ENCODE data around the gene SNX18. TPM values are rescaled to one million over a fixed set of nuclear protein-coding genes. Genes with fewer than 3 reads are reported as not detected.
A peak's percentile ranks its signal among the peaks of the same experiment; 100 is the strongest.

SNX18 gene
- total RNA-seq, 1 donor from 2014 or later, result 63.1 TPM

DNA sequence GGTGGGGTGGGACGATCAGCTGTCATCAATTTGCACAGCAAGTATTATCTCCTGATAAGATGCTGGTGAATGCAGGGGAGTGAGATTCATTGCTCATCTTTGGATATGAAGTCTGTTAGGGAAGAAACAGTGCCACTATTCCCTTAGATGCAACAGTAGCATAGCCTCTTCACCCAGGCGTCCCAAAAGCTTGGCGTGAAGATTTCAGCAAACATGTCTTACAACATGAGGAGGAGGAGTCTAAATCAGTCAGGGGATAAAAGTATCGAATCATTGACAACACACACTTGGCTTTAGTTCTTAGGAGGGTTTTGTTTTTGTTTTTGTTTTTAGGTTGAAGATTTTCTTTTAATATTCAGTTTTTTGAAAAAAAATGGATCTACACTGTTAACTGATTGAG is 26.5 kb downstream of the SNX18 start:
- peaks cover 24% of the 10 kb centered on the region for H3K4me1 ChIP-seq
- no peak for DNase-seq (ENCODE audit: extremely low spot score in 2 of 2)
- TF ChIP-seq, protein P1, sequence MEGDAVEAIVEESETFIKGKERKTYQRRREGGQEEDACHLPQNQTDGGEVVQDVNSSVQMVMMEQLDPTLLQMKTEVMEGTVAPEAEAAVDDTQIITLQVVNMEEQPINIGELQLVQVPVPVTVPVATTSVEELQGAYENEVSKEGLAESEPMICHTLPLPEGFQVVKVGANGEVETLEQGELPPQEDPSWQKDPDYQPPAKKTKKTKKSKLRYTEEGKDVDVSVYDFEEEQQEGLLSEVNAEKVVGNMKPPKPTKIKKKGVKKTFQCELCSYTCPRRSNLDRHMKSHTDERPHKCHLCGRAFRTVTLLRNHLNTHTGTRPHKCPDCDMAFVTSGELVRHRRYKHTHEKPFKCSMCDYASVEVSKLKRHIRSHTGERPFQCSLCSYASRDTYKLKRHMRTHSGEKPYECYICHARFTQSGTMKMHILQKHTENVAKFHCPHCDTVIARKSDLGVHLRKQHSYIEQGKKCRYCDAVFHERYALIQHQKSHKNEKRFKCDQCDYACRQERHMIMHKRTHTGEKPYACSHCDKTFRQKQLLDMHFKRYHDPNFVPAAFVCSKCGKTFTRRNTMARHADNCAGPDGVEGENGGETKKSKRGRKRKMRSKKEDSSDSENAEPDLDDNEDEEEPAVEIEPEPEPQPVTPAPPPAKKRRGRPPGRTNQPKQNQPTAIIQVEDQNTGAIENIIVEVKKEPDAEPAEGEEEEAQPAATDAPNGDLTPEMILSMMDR (IDR thresholded peaks at IDR 0.05), result no peak
- no peak for TF ChIP-seq POLR2A (IDR thresholded peaks at IDR 0.05)
- TF ChIP-seq POLR2AphosphoS5 (IDR thresholded peaks at IDR 0.05; ENCODE audit: insufficient read depth in 1 of 2, low read depth in 1 of 2), result no peak
- no peak overlapping the region for H3K27ac ChIP-seq
- no peak overlapping the region for H3K4me3 ChIP-seq
- no peaks in the 10 kb centered on the region for H3K9me3 ChIP-seq
- no peaks in the 10 kb centered on the region for H3K27me3 ChIP-seq
- intact Hi-C loops (cut with DNase I), result no loop called here
- H3K36me3 ChIP-seq, result peaks cover 0 to 3% of the 10 kb centered on the region in 2 donors

DNA sequence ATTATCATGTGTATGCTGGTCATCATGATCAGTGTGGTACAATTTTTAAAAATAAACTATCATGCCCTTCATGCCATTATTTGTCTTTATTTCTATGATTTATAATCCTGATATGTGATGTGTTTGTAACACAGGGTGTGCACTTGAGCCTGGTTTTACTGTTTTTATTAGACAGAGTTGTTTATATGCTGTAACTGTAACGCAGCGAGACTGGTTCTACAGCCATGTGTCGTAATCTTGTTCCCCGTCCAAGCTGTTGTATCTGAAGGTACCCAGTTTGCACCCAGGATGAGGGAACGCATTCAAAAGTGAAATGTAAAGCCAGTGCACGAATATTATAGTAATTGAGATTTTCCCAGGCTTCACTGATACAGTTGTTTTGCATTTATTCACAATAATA is 28.2 kb downstream of the SNX18 start:
- TF ChIP-seq POLR2A (IDR thresholded peaks at IDR 0.05) (no peak), POLR2AphosphoS5 (IDR thresholded peaks at IDR 0.05; ENCODE audit: insufficient read depth in 1 of 2, low read depth in 1 of 2) (peak in 1 of 2 donors; percentile 34)
- Histone ChIP-seq H3K4me1 (peaks cover 24% of the 10 kb centered on the region), H3K9me3 (no peaks in the 10 kb centered on the region), H3K36me3 (peaks cover 0 to 3% of the 10 kb centered on the region in 2 donors), H3K4me3 (no peak overlapping the region), H3K27me3 (no peaks in the 10 kb centered on the region), H3K27ac (no peak overlapping the region)
- DNase-seq (ENCODE audit: extremely low spot score in 2 of 2), result no peak
- intact Hi-C loops (cut with DNase I), result no loop called here

DNA sequence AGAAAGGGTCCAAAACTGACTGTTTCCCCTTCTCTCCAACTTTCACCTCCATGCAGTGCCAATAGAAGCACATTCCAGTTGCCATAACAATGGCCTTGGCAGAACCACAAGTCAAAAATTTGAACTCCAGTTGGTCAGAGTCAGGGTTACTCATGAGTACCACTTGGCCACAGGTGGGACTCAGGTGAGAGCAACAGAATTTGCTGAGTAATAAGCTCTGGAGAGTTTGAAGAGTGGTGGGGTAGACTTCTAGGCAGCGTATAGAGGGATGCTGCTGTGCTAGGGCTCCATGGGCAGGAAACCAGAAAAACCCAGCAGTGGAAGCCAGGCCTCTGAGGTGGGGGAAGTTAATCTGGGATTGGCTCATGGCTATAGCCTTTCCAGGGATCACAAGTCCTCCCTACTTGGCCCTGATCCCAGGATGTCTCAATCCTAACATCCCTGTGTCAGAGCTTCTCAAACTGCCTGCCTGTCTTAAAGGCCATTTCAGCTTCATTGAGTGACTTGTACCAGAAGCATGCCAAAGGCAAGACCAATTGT is 30.2 kb downstream of the SNX18 start:
- peak overlapping the region; percentile 18 for H3K27ac ChIP-seq
- no peak for DNase-seq (ENCODE audit: extremely low spot score in 2 of 2)

DNA sequence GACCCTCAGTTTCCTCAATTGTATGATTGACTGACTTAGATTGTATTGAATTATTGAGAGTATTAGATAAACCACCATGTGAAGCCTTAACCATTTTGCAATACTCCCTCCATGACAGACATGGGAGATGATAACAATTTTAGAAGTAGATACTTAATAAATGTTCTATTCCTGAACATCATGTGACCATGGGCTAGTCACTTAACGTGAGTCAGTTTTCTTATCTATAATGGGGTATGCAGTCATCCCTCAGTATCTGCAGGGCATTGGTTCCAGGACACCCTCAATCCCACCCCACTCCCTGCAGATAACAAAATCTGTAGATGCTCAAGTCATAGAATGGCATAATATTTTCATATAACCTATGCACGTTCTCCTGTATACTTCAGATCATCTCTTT is 31.0 kb downstream of the SNX18 start:
- intact Hi-C loops (cut with DNase I), result no loop called here
- peaks cover 20% of the 10 kb centered on the region for H3K4me1 ChIP-seq
- H3K27me3 ChIP-seq, result no peaks in the 10 kb centered on the region
- peak overlapping the region; percentile 15 for H3K27ac ChIP-seq
- H3K9me3 ChIP-seq, result no peaks in the 10 kb centered on the region
- TF ChIP-seq POLR2AphosphoS5 (IDR thresholded peaks at IDR 0.05; ENCODE audit: insufficient read depth in 1 of 2, low read depth in 1 of 2) (no peak), POLR2A (IDR thresholded peaks at IDR 0.05) (no peak)
- TF ChIP-seq, protein P1 (IDR thresholded peaks at IDR 0.05), result no peak
- H3K36me3 ChIP-seq, result peaks cover 0 to 2% of the 10 kb centered on the region in 2 donors
- no peak for DNase-seq (ENCODE audit: extremely low spot score in 2 of 2)
- no peak overlapping the region for H3K4me3 ChIP-seq

More for the DNA sequence above, 30.2 kb downstream of the SNX18 start:
- intact Hi-C loops (cut with DNase I), result no loop called here
- Histone ChIP-seq H3K27me3 (no peaks in the 10 kb centered on the region), H3K4me3 (no peak overlapping the region), H3K9me3 (no peaks in the 10 kb centered on the region), H3K4me1 (peaks cover 20% of the 10 kb centered on the region), H3K36me3 (peaks cover 0 to 3% of the 10 kb centered on the region in 2 donors)
- TF ChIP-seq POLR2AphosphoS5 (IDR thresholded peaks at IDR 0.05; ENCODE audit: insufficient read depth in 1 of 2, low read depth in 1 of 2), result peak in 1 of 2 donors; percentile 35
- TF ChIP-seq POLR2A (IDR thresholded peaks at IDR 0.05), result no peak

DNA sequence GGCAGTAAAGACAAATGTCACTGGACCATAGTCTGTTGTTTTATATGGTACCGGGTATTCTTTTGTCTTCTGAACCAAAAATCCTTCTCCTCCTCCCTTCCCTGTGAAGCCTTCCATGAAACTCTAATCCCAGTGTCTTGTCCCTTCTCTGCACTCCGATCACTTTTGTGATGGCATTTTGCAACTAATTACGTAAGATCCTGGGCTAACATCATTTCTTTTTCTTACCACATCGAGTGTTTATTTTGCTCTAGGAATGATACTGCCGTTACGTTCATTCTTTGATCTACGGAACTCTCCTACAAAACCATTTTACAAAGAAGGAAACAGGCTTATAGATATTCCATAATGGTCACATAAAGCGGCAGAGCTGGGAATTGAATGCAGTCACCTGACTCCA is 33.7 kb downstream of the SNX18 start:
- no peaks in the 10 kb centered on the region for H3K9me3 ChIP-seq
- H3K27me3 ChIP-seq, result no peaks in the 10 kb centered on the region
- TF ChIP-seq, protein P1 (IDR thresholded peaks at IDR 0.05), result no peak
- TF ChIP-seq POLR2A (IDR thresholded peaks at IDR 0.05), result no peak
- H3K4me1 ChIP-seq, result peaks cover 15% of the 10 kb centered on the region
- no peak overlapping the region for H3K4me3 ChIP-seq
- no peak overlapping the region for H3K27ac ChIP-seq
- H3K36me3 ChIP-seq, result no peaks in the 10 kb centered on the region
- intact Hi-C loops (cut with DNase I), result no loop called here
- no peak for DNase-seq (ENCODE audit: extremely low spot score in 2 of 2)

DNA sequence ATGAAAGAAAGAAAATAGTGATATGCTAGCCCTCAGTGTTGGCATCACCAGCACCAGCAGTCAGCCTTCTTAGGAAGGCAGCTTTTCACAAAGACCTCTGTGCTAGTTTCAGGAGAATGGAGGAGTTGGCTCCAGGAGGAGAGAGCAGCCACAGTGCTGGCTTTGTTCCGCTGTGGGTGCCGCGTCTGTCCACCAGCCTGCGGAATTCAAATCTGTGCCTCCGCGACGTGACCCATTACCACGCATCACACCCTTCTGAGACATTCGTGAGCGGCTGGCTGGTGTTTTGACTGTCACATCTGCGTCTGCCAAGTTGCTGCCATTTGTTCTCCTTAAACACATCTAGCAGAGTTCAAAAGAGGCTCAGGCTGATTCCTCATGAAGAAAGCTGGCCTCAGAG is 34.4 kb downstream of the SNX18 start:
- TF ChIP-seq, protein P1 (IDR thresholded peaks at IDR 0.05), result no peak
- TF ChIP-seq POLR2AphosphoS5 (IDR thresholded peaks at IDR 0.05; ENCODE audit: insufficient read depth in 1 of 2, low read depth in 1 of 2) (no peak), POLR2A (IDR thresholded peaks at IDR 0.05) (no peak)
- no peaks in the 10 kb centered on the region for H3K36me3 ChIP-seq

More for the DNA sequence above, 34.4 kb downstream of the SNX18 start:
- H3K4me3 ChIP-seq, result no peak overlapping the region
- H3K27ac ChIP-seq, result no peak overlapping the region
- H3K27me3 ChIP-seq, result no peaks in the 10 kb centered on the region
- no peak for DNase-seq (ENCODE audit: extremely low spot score in 2 of 2)
- intact Hi-C loops (cut with DNase I), result no loop called here
- H3K4me1 ChIP-seq, result peaks cover 15% of the 10 kb centered on the region
- no peaks in the 10 kb centered on the region for H3K9me3 ChIP-seq

Measured in vagina (tissue), 2 donors.